HEK293 (cell line): Measurements from ENCODE around the gene DENND1A.

Source experiments
- CTCF ChIA-PET: fragments of 350-600 bp; formaldehyde crosslinking; extraction: SDS; loops from one replicate; lab custom pipeline; 2021; ENCODE audit warnings: antibody characterized with exemption; lab: Yijun Ruan, JAX
- POLR2A ChIA-PET: fragments of 300-600 bp; formaldehyde crosslinking; extraction: SDS; loops from one replicate; lab custom pipeline; 2020; ENCODE audit warnings: antibody characterized with exemption, inconsistent platforms; lab: Yijun Ruan, JAX
- H3K27ac ChIP-seq: fragments of 200-500 bp; sonication (Bioruptor generic); 2 replicates; pipeline ENCODE4 v1.5.1; 2014; ENCODE audit warnings: low read depth, low read length, control low read depth, inconsistent platforms; ENCODE audit errors: extremely low read depth
- H3K36me3 ChIP-seq, 2 experiments: fragments of 200-500 bp in 1 of 2; sonication (Bioruptor generic) in 1 of 2; 1 replicate in 1 of 2; 2 replicates in 1 of 2; pipeline ENCODE4 v1.5.1; 2014 to 2017; ENCODE audit warnings: inconsistent platforms in 2 of 2, low read length in 2 of 2; ENCODE audit not compliant: control insufficient read depth in 2 of 2, insufficient read depth in 1 of 2
- H3K4me1 ChIP-seq: fragments of 200-500 bp; sonication (Bioruptor generic); 2 replicates; pipeline ENCODE4 v1.5.1; 2014; ENCODE audit warnings: mild to moderate bottlenecking, low read length, inconsistent platforms; ENCODE audit not compliant: control insufficient read depth, insufficient read depth
- H3K4me3 ChIP-seq: 2 replicates; pipeline ENCODE4 v1.5.1; 2011; ENCODE audit warnings: low read depth, mild to moderate bottlenecking, control low read depth, low read length, moderate library complexity
- H3K9me3 ChIP-seq: fragments of 200-500 bp; sonication (Bioruptor generic); 2 replicates; pipeline ENCODE4 v1.5.1; 2014; ENCODE audit warnings: low read depth, low read length, inconsistent platforms; ENCODE audit not compliant: control insufficient read depth, insufficient read depth
- ATF2 ChIP-seq: fragments of 450-650 bp; formaldehyde crosslinking; IDR thresholded peaks from 2 replicates; pipeline ENCODE4 v1.5.1; 2016; ENCODE audit warnings: missing biosample characterization, missing genetic modification characterization, low read depth
- SALL2 ChIP-seq: fragments of 450-650 bp; formaldehyde crosslinking; IDR thresholded peaks from 2 replicates; pipeline ENCODE4 v1.5.0; 2017; ENCODE audit warnings: missing biosample characterization, mild to moderate bottlenecking, missing genetic modification characterization, borderline replicate concordance
- TCF7L2 ChIP-seq: IDR thresholded peaks from 2 replicates; pipeline ENCODE4 v1.6.1; 2011; ENCODE audit warnings: low read depth, mild to moderate bottlenecking, inconsistent platforms, low read length, moderate library complexity, borderline replicate concordance
- YY1 ChIP-seq: fragments of 450-650 bp; formaldehyde crosslinking; IDR thresholded peaks from 2 replicates; pipeline ENCODE4 v1.5.1; 2018; ENCODE audit warnings: missing biosample characterization, missing genetic modification characterization
- ZBTB44 ChIP-seq: fragments of 450-650 bp; IDR thresholded peaks from 2 replicates; pipeline ENCODE4 v1.5.1; 2018; ENCODE audit warnings: missing biosample characterization, mild to moderate bottlenecking, missing genetic modification characterization
- ZBTB8A ChIP-seq: fragments of 450-650 bp; formaldehyde crosslinking; IDR thresholded peaks from 2 replicates; pipeline ENCODE4 v1.5.1; 2016; ENCODE audit warnings: missing biosample characterization, missing genetic modification characterization
- ZNF132 ChIP-seq: fragments of 450-650 bp; formaldehyde crosslinking; IDR thresholded peaks from 2 replicates; pipeline ENCODE4 v1.5.1; 2017; ENCODE audit warnings: missing biosample characterization, missing genetic modification characterization, borderline replicate concordance
- ZNF140 ChIP-seq: fragments of 450-650 bp; formaldehyde crosslinking; IDR thresholded peaks from 2 replicates; pipeline ENCODE4 v1.5.1; 2016; ENCODE audit warnings: missing biosample characterization, missing genetic modification characterization
- ZNF184 ChIP-seq: fragments of 450-650 bp; IDR thresholded peaks from 2 replicates; pipeline ENCODE4 v1.5.1; 2018; ENCODE audit warnings: missing biosample characterization, mild to moderate bottlenecking, missing genetic modification characterization
- ZNF2 ChIP-seq: fragments of 450-650 bp; formaldehyde crosslinking; IDR thresholded peaks from 2 replicates; pipeline ENCODE4 v1.5.1; 2016; ENCODE audit warnings: missing biosample characterization, missing genetic modification characterization
- ZNF280D ChIP-seq: fragments of 450-650 bp; formaldehyde crosslinking; IDR thresholded peaks from 2 replicates; pipeline ENCODE4 v1.5.1; 2016; ENCODE audit warnings: missing biosample characterization, missing genetic modification characterization
- ZNF302 ChIP-seq: fragments of 450-650 bp; formaldehyde crosslinking; IDR thresholded peaks from 2 replicates; pipeline ENCODE4 v1.5.1; 2016; ENCODE audit warnings: missing biosample characterization, missing genetic modification characterization, low read depth
- ZNF488 ChIP-seq: fragments of 450-650 bp; formaldehyde crosslinking; IDR thresholded peaks from 2 replicates; pipeline ENCODE4 v1.5.1; 2016; ENCODE audit warnings: missing biosample characterization, missing genetic modification characterization
- ZNF510 ChIP-seq: fragments of 450-650 bp; formaldehyde crosslinking; IDR thresholded peaks from 2 replicates; pipeline ENCODE4 v1.5.1; 2018; ENCODE audit warnings: mild to moderate bottlenecking, missing genetic modification characterization, missing biosample characterization; ENCODE audit not compliant: insufficient replicate concordance
- ZNF558 ChIP-seq: fragments of 450-650 bp; formaldehyde crosslinking; IDR thresholded peaks from 2 replicates; pipeline ENCODE4 v1.5.1; 2016; ENCODE audit warnings: missing biosample characterization, missing genetic modification characterization
- ZNF600 ChIP-seq: fragments of 450-650 bp; formaldehyde crosslinking; IDR thresholded peaks from 2 replicates; pipeline ENCODE4 v1.5.1; 2016; ENCODE audit warnings: missing biosample characterization, missing genetic modification characterization
- ZNF610 ChIP-seq: fragments of 450-650 bp; formaldehyde crosslinking; IDR thresholded peaks from 2 replicates; pipeline ENCODE4 v1.5.1; 2016; ENCODE audit warnings: missing biosample characterization, missing genetic modification characterization, borderline replicate concordance
- ZNF624 ChIP-seq: fragments of 450-650 bp; formaldehyde crosslinking; IDR thresholded peaks from 2 replicates; pipeline ENCODE4 v1.5.1; 2017; ENCODE audit warnings: missing biosample characterization, missing genetic modification characterization
- ZNF639 ChIP-seq: fragments of 450-650 bp; formaldehyde crosslinking; IDR thresholded peaks from 2 replicates; pipeline ENCODE4 v1.5.1; 2016; ENCODE audit warnings: missing biosample characterization, missing genetic modification characterization
- ZNF658 ChIP-seq: fragments of 450-650 bp; formaldehyde crosslinking; IDR thresholded peaks from 2 replicates; pipeline ENCODE4; 2016; ENCODE audit warnings: missing biosample characterization, missing genetic modification characterization
- ZNF670 ChIP-seq: fragments of 450-650 bp; formaldehyde crosslinking; IDR thresholded peaks from 2 replicates; pipeline ENCODE4 v1.5.1; 2016; ENCODE audit warnings: missing biosample characterization, missing genetic modification characterization, low read depth
- ZNF747 ChIP-seq: fragments of 450-650 bp; formaldehyde crosslinking; IDR thresholded peaks from 2 replicates; pipeline ENCODE4 v1.5.1; 2016; ENCODE audit warnings: missing biosample characterization, missing genetic modification characterization

The DENND1A gene

GRCh38 chr9:123390337-123391135 is 539.4 kb downstream of the DENND1A start:
- TF ChIP-seq ZBTB8A (tag by site-specific recombination) (no peak), ZNF624 (tag by site-specific recombination) (no peak), YY1 (no peak), ZNF670 (no peak)
- no peak overlapping the region for H3K27ac ChIP-seq
- POLR2A ChIA-PET: no interaction called here
- no peaks in the 10 kb centered on the region for H3K36me3 ChIP-seq
- CTCF ChIA-PET: interaction anchor here (0.7 to 1.4 kb wide), 3 partner anchors 9 to 1291 kb away, joined by 3 to 9 read pairs (median 5); no protein-coding TSS in a partner anchor
- no peak overlapping the region for H3K4me3 ChIP-seq
- H3K9me3 ChIP-seq: no peaks in the 10 kb centered on the region
- no peaks in the 10 kb centered on the region for H3K4me1 ChIP-seq

GRCh38 chr9:123389698-123390097 is 540.2 kb downstream of the DENND1A start:
- ChIA-PET CTCF (interaction anchor here (0.7 kb wide), 1 partner anchor 1290 kb away, joined by 3 read pairs; no protein-coding TSS in a partner anchor), POLR2A (interaction anchor here (0.5 kb wide), 1 partner anchor 8 kb away, joined by 3 read pairs; no protein-coding TSS in a partner anchor)
- TF ChIP-seq ATF2 (tag by site-specific recombination): no peak
- no peak for TF ChIP-seq ZNF658 (tag by site-specific recombination)
- TF ChIP-seq TCF7L2: no peak
- TF ChIP-seq ZNF610: no peak
- no peak for TF ChIP-seq ZNF184 (tag by site-specific recombination)
- TF ChIP-seq ZNF747 (tag by site-specific recombination): no peak
- no peak for TF ChIP-seq ZNF2 (tag by site-specific recombination)
- no peak for TF ChIP-seq ZNF510
- TF ChIP-seq ZNF280D (tag by site-specific recombination): no peak
- no peak for TF ChIP-seq SALL2 (tag by site-specific recombination)
- no peak for TF ChIP-seq ZNF132 (tag by site-specific recombination)
- no peak for TF ChIP-seq ZNF600 (tag by site-specific recombination)
- TF ChIP-seq ZNF488 (tag by site-specific recombination): no peak
- TF ChIP-seq ZNF302 (tag by site-specific recombination): no peak
- TF ChIP-seq ZNF140 (tag by site-specific recombination): no peak
- TF ChIP-seq ZNF558 (tag by site-specific recombination): no peak
- no peak for TF ChIP-seq ZNF639 (tag by site-specific recombination)
- no peak for TF ChIP-seq ZBTB44 (tag by site-specific recombination)
- no peak overlapping the region for H3K27ac ChIP-seq
- no peak overlapping the region for H3K4me3 ChIP-seq
- H3K9me3 ChIP-seq: no peaks in the 10 kb centered on the region
- no peaks in the 10 kb centered on the region for H3K36me3 ChIP-seq
- no peaks in the 10 kb centered on the region for H3K4me1 ChIP-seq
